NK-92 (cell line): Measurements from ENCODE around the gene PLEKHA7.
"Not testable (repeated sequence)": the region's sequence is repeated elsewhere in the genome, so short reads cannot be mapped to it uniquely, and the experiment has no call there.

Experiments used
- DNase-seq: peaks from one replicate; lab custom pipeline; 2025; ENCODE audit not compliant: unreplicated experiment; lab: John Stamatoyannopoulos, UW

Gene PLEKHA7, protein sequence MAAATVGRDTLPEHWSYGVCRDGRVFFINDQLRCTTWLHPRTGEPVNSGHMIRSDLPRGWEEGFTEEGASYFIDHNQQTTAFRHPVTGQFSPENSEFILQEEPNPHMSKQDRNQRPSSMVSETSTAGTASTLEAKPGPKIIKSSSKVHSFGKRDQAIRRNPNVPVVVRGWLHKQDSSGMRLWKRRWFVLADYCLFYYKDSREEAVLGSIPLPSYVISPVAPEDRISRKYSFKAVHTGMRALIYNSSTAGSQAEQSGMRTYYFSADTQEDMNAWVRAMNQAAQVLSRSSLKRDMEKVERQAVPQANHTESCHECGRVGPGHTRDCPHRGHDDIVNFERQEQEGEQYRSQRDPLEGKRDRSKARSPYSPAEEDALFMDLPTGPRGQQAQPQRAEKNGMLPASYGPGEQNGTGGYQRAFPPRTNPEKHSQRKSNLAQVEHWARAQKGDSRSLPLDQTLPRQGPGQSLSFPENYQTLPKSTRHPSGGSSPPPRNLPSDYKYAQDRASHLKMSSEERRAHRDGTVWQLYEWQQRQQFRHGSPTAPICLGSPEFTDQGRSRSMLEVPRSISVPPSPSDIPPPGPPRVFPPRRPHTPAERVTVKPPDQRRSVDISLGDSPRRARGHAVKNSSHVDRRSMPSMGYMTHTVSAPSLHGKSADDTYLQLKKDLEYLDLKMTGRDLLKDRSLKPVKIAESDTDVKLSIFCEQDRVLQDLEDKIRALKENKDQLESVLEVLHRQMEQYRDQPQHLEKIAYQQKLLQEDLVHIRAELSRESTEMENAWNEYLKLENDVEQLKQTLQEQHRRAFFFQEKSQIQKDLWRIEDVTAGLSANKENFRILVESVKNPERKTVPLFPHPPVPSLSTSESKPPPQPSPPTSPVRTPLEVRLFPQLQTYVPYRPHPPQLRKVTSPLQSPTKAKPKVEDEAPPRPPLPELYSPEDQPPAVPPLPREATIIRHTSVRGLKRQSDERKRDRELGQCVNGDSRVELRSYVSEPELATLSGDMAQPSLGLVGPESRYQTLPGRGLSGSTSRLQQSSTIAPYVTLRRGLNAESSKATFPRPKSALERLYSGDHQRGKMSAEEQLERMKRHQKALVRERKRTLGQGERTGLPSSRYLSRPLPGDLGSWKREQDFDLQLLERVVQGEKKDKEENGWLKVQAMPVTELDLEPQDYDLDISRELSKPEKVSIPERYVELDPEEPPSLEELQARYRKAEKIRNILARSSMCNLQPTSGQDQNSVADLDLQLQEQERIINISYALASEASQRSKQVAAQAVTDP

GRCh38 chr11:17014321-17014832 is at the start of gene PLEKHA7:
Gene PLEKHA7 (minus strand): TSS chr11:17014414. CDS start chr11:17014401, 13 bp downstream.
- no peak for DNase-seq

- no peak for DNase-seq
Observed at GRCh38 chr11:17063171-17064002, 49.2 kb upstream of the PLEKHA7 start.

DNA sequence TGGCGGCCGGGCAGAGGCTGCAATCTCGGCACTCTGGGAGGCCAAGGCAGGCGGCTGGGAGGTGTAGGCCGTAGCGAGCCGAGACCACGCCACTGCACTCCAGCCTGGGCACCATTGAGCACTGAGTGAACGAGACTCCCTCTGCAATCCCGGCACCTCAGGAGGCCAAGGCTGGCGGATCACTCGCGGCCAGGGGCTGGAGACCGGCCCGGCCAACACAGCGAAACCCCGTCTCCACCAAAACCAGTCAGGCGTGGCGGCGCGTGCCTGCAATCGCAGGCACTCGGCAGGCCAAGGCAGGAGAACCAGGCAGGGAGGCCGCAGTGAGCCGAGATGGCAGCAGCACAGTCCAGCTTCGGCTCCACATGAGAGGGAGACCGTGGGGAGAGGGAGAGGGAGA is 36.9 kb upstream of the PLEKHA7 start:
- DNase-seq, result not testable (repeated sequence)

DNA sequence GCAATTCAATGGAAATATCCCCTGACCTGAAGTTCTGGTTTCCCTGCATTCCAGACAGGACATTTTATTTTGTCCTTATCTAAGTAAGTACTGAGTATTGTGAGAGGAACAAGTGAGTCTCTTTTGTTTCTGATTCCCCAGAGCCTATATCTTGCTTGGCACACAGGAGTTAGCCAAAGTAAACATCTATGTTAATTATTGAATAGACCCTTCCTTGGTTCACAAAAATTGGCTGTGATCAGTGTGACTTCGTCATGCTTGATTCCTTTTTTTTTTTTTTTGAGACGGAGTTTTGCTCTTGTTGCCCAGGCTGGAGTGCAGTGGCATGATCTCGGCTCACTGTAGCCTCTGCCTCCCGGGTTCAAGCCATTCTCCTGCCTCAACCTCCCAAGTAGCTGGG is 34.3 kb upstream of the PLEKHA7 start:
- DNase-seq, result not testable (repeated sequence)

DNA sequence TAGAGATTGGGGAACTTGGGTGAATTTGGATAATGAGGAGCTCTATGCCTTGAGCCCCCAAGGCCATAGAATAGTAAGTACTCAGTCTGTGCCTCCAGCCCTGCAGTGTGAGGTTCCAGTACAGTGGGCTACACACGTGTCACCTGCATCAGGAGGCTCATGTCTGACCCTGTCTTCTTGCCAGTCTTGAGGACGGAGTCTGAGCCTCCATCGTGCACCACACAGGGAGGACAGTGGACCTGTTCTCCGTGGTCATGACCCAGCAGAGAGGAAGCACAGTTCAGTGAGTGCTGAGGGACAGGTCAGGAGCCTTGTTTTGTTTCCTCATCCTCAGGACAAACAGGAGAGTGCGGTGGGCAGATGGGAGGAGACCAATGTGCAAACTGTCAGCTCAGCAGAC is 32.5 kb upstream of the PLEKHA7 start:
- DNase-seq, result no peak

- no peak for DNase-seq
Observed at GRCh38 chr11:17036666-17037658, 22.7 kb upstream of the PLEKHA7 start.

DNA sequence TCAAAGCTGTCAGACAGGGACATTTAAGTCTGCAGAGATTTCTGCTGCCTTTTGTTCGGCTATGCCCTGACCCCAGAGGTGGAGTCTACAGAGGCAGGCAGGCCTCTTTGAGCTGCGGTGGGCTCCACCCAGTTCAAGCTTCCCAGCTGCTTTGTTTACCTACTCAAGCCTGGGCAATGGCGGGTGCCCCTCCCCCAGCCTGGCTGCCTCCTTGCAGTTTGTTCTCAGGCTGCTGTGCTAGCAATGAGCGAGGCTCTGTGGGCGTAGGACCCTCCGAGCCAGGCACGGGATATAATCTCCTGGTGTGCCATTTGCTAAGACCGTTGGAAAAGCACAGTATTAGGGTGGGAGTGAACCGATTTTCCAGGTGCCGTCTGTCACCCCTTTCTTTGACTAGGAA is 19.8 kb upstream of the PLEKHA7 start:
- not testable (repeated sequence) for DNase-seq

GRCh38 chr11:17026487-17027082 is 12.4 kb upstream of the PLEKHA7 start:
- no peak for DNase-seq

GRCh38 chr11:17024924-17025323 is 10.7 kb upstream of the PLEKHA7 start:
- DNase-seq, result no peak

DNA sequence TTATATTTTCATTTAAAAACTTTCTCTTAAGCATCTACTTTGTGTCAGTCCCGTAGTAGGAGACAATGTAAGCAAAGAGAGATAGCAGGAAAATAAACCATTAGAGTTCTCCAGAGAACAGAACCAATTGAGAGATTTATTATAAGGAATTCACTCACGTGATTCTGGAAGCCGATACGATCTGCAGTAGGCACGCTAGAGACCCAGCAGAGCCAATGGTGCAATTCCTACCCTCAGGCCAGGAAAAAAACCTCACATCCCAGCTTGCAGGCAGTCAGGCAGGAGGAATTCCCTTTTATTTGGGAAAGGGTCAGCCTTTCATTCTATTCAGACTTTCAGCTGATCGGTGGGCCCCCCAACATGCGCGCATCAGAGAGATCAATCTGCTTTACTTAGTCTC is 7.3 kb upstream of the PLEKHA7 start:
- DNase-seq, result no peak

GRCh38 chr11:17020831-17021230 is 6.6 kb upstream of the PLEKHA7 start:
- DNase-seq, result no peak

GRCh38 chr11:17019232-17019631 is 5.0 kb upstream of the PLEKHA7 start:
- no peak for DNase-seq

DNA sequence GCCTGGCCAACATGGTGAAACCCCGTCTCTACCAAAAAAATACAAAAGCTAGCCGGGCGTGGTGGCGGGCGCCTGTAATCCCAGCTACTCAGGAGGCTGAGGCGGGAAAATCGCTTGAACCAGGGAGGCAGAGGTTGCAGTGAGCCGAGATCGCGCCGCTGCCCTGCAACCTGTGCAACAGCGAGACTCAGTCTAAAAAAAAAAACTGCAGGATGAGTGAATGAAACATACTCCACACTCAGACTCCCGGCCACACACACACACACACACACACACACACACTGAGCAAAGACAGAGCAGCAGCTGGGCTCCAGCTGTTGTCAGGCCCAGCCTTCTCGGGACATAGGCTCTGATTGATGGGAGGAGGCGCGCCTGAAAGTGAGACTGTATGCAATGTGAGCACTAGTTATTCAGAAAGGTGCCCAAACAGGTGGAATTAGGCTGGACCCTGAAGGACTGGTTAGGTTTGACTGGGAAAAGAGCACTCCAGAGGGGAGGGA is 1.5 kb upstream of the PLEKHA7 start:
- DNase-seq, result no peak

DNA sequence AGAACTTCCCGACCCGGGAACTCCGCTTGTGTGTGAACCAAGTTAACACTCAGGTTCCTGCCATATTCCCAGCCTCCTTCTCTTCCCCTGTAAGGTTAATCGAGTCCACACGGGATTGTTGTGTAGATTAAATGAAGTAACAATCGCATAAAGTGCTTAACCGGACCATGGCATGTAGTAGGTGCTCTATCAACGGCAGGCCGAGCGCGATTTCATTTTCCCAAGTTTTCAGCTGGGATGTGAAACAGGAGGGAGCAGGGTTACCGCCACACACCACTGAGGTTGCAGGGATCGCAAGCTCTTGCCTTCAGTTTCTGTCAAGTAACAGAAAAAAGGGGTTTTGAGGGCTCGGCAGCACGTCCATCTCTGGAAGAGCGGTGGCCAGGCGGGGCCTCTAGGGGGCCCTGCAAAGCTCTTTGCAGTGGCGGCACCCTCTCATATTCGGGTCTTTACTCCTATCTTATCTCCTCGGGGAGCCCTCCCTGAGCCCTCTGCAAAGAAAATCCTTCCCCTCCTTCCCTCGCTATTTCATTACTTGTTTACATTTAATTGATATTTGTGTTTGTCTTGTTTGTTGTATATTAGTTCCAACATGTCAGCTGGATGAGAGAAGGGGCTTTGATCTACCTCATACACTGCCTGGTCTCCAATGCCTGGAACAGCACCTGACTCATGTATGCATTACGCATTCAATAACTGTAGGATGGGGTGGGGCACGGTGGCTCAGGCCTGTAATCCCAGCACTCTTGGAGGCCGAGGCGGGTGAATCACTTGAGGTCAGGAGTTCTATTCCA is 816 bp upstream of the PLEKHA7 start:
- DNase-seq, result no peak

GRCh38 chr11:17013548-17014320 is 480 bp downstream of the PLEKHA7 start:
- no peak for DNase-seq

- no peak for DNase-seq
Observed at GRCh38 chr11:17012712-17013547, 1.3 kb downstream of the PLEKHA7 start.
